Neuronal stem cell (in vitro differentiated cells): ENCODE data around the gene JAKMIP1.

ENCODE experiments used
- DNase-seq: peaks from one replicate; pipeline ENCODE4 v3.0.0-alpha.2; 2013; ENCODE audit warnings: low spot score
- H2AFZ ChIP-seq: one replicate; pipeline ENCODE4 v1.6.1; 2013; ENCODE audit warnings: mild to moderate bottlenecking, low read length, inconsistent platforms
- H2AK5ac ChIP-seq: 2 replicates; pipeline ENCODE4 v1.6.1; 2013; ENCODE audit warnings: low read depth, mild to moderate bottlenecking, inconsistent platforms, low read length, moderate library complexity, mixed read lengths
- H2BK120ac ChIP-seq: 2 replicates; pipeline ENCODE4 v1.6.1; 2013; ENCODE audit warnings: low read depth, mild to moderate bottlenecking, inconsistent platforms, low read length, moderate library complexity, mixed read lengths
- H2BK12ac ChIP-seq: one replicate; pipeline ENCODE4 v1.6.1; 2013; ENCODE audit warnings: low read length, inconsistent platforms
- H2BK15ac ChIP-seq: 2 replicates; pipeline ENCODE4 v1.6.1; 2013; ENCODE audit warnings: mild to moderate bottlenecking, low read length, inconsistent platforms, mixed read lengths
- H2BK5ac ChIP-seq: one replicate; pipeline ENCODE4 v1.6.1; 2013; ENCODE audit warnings: inconsistent platforms, mild to moderate bottlenecking, low read length, moderate library complexity
- H3K14ac ChIP-seq: one replicate; pipeline ENCODE4 v1.6.1; 2013; ENCODE audit warnings: low read length, inconsistent platforms
- H3K18ac ChIP-seq: 2 replicates; pipeline ENCODE4 v1.6.1; 2013; ENCODE audit warnings: low read length, inconsistent platforms
- H3K23ac ChIP-seq: 2 replicates; pipeline ENCODE4 v1.6.1; 2013; ENCODE audit warnings: low read depth, mild to moderate bottlenecking, mixed read lengths, low read length, inconsistent platforms; ENCODE audit not compliant: poor library complexity
- H3K27ac ChIP-seq: replicated peaks from 3 replicates; pipeline ENCODE4 v1.5.1; 2013; ENCODE audit warnings: low read length, inconsistent platforms
- H3K27me3 ChIP-seq, 3 experiments: 2 replicates each; pipeline ENCODE4 v1.6.1; 2013; ENCODE audit warnings: low read length in 3 of 3, mild to moderate bottlenecking in 2 of 3, inconsistent platforms in 1 of 3, low read depth in 1 of 3, mixed read lengths in 1 of 3, moderate library complexity in 1 of 3; ENCODE audit not compliant: control insufficient read depth in 3 of 3, insufficient read depth in 3 of 3
- H3K36me3 ChIP-seq, 2 donors: replicated peaks in 1 of 2; 2 replicates each; pipeline ENCODE4 v1.6.1; 2013; ENCODE audit warnings: low read length in 2 of 2; ENCODE audit not compliant: control insufficient read depth in 2 of 2, insufficient read depth in 2 of 2
- H3K4ac ChIP-seq: 2 replicates; pipeline ENCODE4 v1.6.1; 2013; ENCODE audit warnings: inconsistent platforms, mild to moderate bottlenecking, low read length, moderate library complexity
- H3K4me1 ChIP-seq, 2 donors: 1 replicate in 1 of 2; 2 replicates in 1 of 2; pipeline ENCODE4 v1.6.1; 2013; ENCODE audit warnings: low read length in 2 of 2, low read depth in 1 of 2; ENCODE audit not compliant: control insufficient read depth in 2 of 2, insufficient read depth in 1 of 2
- H3K4me2 ChIP-seq: one replicate; pipeline ENCODE4 v1.6.1; 2013; ENCODE audit warnings: mild to moderate bottlenecking, low read length, inconsistent platforms; ENCODE audit not compliant: insufficient read depth, poor library complexity, severe bottlenecking
- H3K4me3 ChIP-seq, 2 donors: 2 replicates each; pipeline ENCODE4 v1.5.1; 2013; ENCODE audit warnings: low read length in 2 of 2, mild to moderate bottlenecking in 2 of 2, inconsistent platforms in 1 of 2, moderate library complexity in 1 of 2
- H3K79me1 ChIP-seq: one replicate; pipeline ENCODE4 v1.6.1; 2013; ENCODE audit warnings: low read depth, mild to moderate bottlenecking, inconsistent platforms, low read length, moderate library complexity
- H3K9ac ChIP-seq: one replicate; pipeline ENCODE4 v1.6.1; 2013; ENCODE audit warnings: mild to moderate bottlenecking, low read depth, low read length, inconsistent platforms; ENCODE audit not compliant: poor library complexity
- H3K9me3 ChIP-seq, 2 donors: replicated peaks in 1 of 2; 2 replicates each; pipeline versions ENCODE3 to v1.6.1; 2013; ENCODE audit warnings: low read length in 2 of 2, mild to moderate bottlenecking in 2 of 2, inconsistent platforms in 1 of 2, low read depth in 1 of 2, mixed read lengths in 1 of 2, moderate library complexity in 1 of 2; ENCODE audit not compliant: control insufficient read depth in 2 of 2, insufficient read depth in 1 of 2
- H4K8ac ChIP-seq: one replicate; pipeline ENCODE4 v1.6.1; 2013; ENCODE audit warnings: low read depth, mild to moderate bottlenecking, inconsistent platforms, low read length, moderate library complexity
- H4K91ac ChIP-seq: one replicate; pipeline ENCODE4 v1.6.1; 2013; ENCODE audit warnings: low read length, low read depth, mild to moderate bottlenecking, inconsistent platforms; ENCODE audit not compliant: poor library complexity
- WGBS, 2 donors: extraction: QIAGEN DNeasy Blood & Tissue Kit; methylation state at CpG; one replicate each; pipeline ENCODE4 v1.1.7; 2013; ENCODE audit warnings: missing lambda C conversion rate in 2 of 2, mixed read lengths in 1 of 2; ENCODE audit not compliant: insufficient read length in 2 of 2, insufficient replicate concordance in 1 of 2; ENCODE audit errors: extremely low coverage in 2 of 2; 5-methylcytosine and 5-hydroxymethylcytosine counted together

JAKMIP1 gene

DNA sequence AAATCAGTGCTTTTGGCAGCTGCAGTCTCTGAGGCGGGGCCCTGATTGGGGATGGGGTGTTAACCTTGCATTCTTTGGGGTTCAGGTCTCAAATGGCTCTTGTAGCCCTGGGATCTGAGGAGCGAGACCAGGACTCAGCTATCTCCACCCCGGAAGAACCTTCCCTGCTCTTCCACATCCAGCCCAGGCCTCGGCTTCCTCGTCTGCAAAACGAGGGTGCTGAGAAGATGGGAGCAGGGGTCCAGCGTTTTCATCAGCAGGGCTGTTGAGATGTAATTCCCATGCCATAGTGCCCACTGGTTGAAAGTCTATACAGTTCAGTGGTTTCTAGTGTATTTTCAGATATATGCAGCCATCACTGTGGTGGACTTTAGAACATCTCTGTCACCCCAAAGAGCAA lies 34.7 kb upstream of the JAKMIP1 start:
- H3K23ac ChIP-seq = no peak overlapping the region
- H4K8ac ChIP-seq = no peak overlapping the region
- WGBS, 2 donors = no CpG with 5 or more reads among the region's 7 CpGs
- H3K4me1 ChIP-seq = peaks cover 0 to 2% of the 10 kb centered on the region in 2 donors
- no peak overlapping the region for H2BK5ac ChIP-seq
- H3K27me3 ChIP-seq = peaks cover 0 to 20% (median 0%) of the 10 kb centered on the region in 3 experiments
- H3K9ac ChIP-seq = no peak overlapping the region
- H3K14ac ChIP-seq = no peak overlapping the region
- H2BK120ac ChIP-seq = no peak overlapping the region
- H3K4me2 ChIP-seq = no peak overlapping the region
- H3K36me3 ChIP-seq = no peaks in the 10 kb centered on the region
- H2BK15ac ChIP-seq = no peak overlapping the region
- no peak overlapping the region for H4K91ac ChIP-seq
- H3K79me1 ChIP-seq = no peaks in the 10 kb centered on the region
- no peak overlapping the region for H3K27ac ChIP-seq
- H3K9me3 ChIP-seq = no peaks in the 10 kb centered on the region
- no peak overlapping the region for H3K4me3 ChIP-seq
- H2BK12ac ChIP-seq = no peak overlapping the region
- no peak overlapping the region for H2AK5ac ChIP-seq
- H2AFZ ChIP-seq = no peak overlapping the region
- H3K4ac ChIP-seq = no peak overlapping the region
- DNase-seq = no peak
- H3K18ac ChIP-seq = no peak overlapping the region

DNA sequence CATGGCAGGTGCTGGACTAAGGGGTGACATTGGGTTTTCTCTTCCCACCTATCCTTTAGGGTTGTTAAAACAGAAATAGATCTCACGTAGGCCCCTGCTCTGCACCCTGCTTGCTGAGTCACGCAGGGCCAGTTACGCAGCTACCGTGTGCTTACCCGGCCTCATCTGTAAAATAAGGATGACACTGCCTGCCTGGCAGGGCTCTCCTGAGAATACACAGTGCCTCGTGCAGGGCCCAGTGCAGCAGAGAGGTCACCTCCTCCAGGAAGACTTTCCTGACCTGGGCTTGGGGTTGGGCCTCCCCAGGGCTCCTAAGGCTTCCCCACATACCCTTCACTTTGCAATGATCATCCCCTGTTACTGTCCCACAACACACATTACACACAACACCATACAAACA lies 33.6 kb upstream of the JAKMIP1 start:
- Histone ChIP-seq H3K4ac (no peak overlapping the region), H2BK12ac (no peak overlapping the region), H2BK120ac (no peak overlapping the region), H4K8ac (no peak overlapping the region), H3K36me3 (no peaks in the 10 kb centered on the region), H4K91ac (no peak overlapping the region), H3K9me3 (no peaks in the 10 kb centered on the region), H2BK5ac (no peak overlapping the region), H3K4me1 (no peaks in the 10 kb centered on the region), H2BK15ac (no peak overlapping the region), H3K4me2 (no peak overlapping the region), H3K9ac (peak overlapping the region; percentile 6), H2AFZ (no peak overlapping the region), H3K23ac (no peak overlapping the region), H3K18ac (no peak overlapping the region), H3K27me3 (peaks cover 0 to 25% (median 0%) of the 10 kb centered on the region in 3 experiments), H3K14ac (no peak overlapping the region), H2AK5ac (no peak overlapping the region), H3K4me3 (no peak overlapping the region), H3K27ac (no peak overlapping the region), H3K79me1 (no peaks in the 10 kb centered on the region)
- WGBS, 2 donors = no CpG with 5 or more reads among the region's 6 CpGs
- DNase-seq = no peak

DNA sequence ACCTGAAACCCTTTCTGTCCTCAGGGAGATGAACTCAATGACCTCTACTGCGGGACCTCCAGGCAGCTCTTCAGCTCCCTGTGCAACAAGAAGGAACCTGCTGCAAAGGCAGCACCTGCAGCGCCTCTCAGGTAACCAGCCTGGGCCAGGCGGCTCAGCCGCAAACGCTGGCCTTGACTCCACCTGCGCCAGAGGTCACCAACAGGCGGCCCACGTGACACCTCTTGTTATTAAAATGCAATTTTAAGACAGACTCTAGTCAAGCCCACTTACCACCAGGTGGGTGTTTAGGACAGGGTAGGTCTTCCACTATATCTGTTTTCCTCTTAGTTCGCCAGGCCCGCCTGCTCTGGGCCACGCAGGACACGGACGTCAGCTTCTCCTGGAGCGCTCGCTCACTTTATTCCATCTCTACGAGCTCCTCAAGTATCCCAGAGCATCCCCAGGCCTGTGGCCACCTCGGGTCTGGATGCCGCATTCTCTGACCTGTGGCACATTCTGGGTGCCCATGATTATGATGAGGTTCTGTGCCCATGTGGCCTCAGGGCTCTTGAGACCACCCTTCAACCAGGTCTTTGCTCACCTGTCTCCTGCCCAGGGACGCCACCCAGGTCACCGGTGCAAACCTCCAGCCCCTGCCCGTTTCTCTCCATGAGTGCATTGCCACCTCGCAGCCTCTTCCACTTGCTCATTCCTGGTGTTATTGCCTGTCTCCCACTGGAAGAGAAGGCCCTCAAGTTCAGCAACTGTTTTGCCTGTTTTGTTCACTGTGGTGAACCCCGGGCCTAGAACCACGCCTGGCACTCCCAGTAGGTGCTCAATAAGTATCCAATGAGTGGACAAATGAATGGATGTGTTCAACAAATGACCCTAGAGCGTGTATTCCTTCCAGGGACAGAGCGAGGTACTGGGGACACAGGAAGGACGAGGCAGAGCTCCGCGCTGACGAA lies 32.8 kb upstream of the JAKMIP1 start:
- no peak overlapping the region for H2BK12ac ChIP-seq
- H3K9ac ChIP-seq = peak overlapping the region; percentile 24
- H3K4me3 ChIP-seq = no peak overlapping the region
- H2BK15ac ChIP-seq = no peak overlapping the region
- H4K91ac ChIP-seq = no peak overlapping the region
- WGBS, 2 donors = no CpG with 5 or more reads among the region's 30 CpGs
- H3K14ac ChIP-seq = no peak overlapping the region
- H2BK5ac ChIP-seq = no peak overlapping the region
- no peak overlapping the region for H2AFZ ChIP-seq
- H3K36me3 ChIP-seq = no peaks in the 10 kb centered on the region
- H3K79me1 ChIP-seq = no peaks in the 10 kb centered on the region
- no peak overlapping the region for H3K4ac ChIP-seq
- H3K27ac ChIP-seq = no peak overlapping the region
- H3K27me3 ChIP-seq = peaks cover 0 to 25% (median 0%) of the 10 kb centered on the region in 3 experiments
- H3K18ac ChIP-seq = no peak overlapping the region
- H3K9me3 ChIP-seq = no peaks in the 10 kb centered on the region
- no peak overlapping the region for H4K8ac ChIP-seq
- no peak overlapping the region for H2BK120ac ChIP-seq
- H3K4me1 ChIP-seq = no peaks in the 10 kb centered on the region
- no peak for DNase-seq
- H2AK5ac ChIP-seq = no peak overlapping the region
- no peak overlapping the region for H3K4me2 ChIP-seq
- no peak overlapping the region for H3K23ac ChIP-seq

DNA sequence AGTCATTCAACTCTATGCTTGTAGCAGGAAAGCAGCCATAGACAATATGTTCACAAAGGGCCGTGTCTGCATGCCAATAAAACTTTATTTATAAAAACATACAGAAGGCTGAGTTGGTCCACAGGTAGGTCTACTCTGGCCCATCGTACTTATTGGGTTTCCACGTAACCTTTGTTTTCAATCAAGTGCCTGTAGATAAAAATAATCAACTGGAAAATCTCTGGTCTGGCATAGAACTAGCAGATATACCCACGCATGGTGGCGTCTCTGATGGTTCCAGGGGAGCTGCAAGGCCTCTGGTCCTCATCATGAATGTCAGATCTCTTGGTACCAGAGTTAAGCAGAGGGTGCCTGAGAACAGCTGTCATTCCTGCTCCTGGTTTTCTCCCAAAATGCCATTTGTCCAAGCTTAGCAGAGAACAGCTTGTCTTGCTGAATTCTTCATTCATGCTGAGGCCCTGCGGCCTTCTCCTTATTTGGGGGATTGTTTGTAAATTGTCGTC lies 31.4 kb upstream of the JAKMIP1 start:
- H3K14ac ChIP-seq = no peak overlapping the region
- no peak overlapping the region for H3K4ac ChIP-seq
- no peak overlapping the region for H2BK15ac ChIP-seq
- no peaks in the 10 kb centered on the region for H3K9me3 ChIP-seq
- no peak overlapping the region for H3K23ac ChIP-seq
- H2AFZ ChIP-seq = no peak overlapping the region
- H2BK5ac ChIP-seq = no peak overlapping the region
- H3K27ac ChIP-seq = no peak overlapping the region
- no peaks in the 10 kb centered on the region for H3K79me1 ChIP-seq
- no peak overlapping the region for H3K9ac ChIP-seq
- H4K8ac ChIP-seq = no peak overlapping the region
- H2BK120ac ChIP-seq = no peak overlapping the region
- H3K36me3 ChIP-seq = no peaks in the 10 kb centered on the region
- no peak for DNase-seq
- H3K4me1 ChIP-seq = no peaks in the 10 kb centered on the region
- no peak overlapping the region for H3K18ac ChIP-seq
- H3K27me3 ChIP-seq = peaks cover 0 to 22% (median 0%) of the 10 kb centered on the region in 3 experiments
- no peak overlapping the region for H4K91ac ChIP-seq
- no CpG with 5 or more reads among the region's 7 CpGs for WGBS, 2 donors
- H2AK5ac ChIP-seq = no peak overlapping the region
- H3K4me3 ChIP-seq = no peak overlapping the region
- H3K4me2 ChIP-seq = no peak overlapping the region
- no peak overlapping the region for H2BK12ac ChIP-seq
